Measurements from ENCODE around the gene NEDD4L.

The NEDD4L gene

DNA sequence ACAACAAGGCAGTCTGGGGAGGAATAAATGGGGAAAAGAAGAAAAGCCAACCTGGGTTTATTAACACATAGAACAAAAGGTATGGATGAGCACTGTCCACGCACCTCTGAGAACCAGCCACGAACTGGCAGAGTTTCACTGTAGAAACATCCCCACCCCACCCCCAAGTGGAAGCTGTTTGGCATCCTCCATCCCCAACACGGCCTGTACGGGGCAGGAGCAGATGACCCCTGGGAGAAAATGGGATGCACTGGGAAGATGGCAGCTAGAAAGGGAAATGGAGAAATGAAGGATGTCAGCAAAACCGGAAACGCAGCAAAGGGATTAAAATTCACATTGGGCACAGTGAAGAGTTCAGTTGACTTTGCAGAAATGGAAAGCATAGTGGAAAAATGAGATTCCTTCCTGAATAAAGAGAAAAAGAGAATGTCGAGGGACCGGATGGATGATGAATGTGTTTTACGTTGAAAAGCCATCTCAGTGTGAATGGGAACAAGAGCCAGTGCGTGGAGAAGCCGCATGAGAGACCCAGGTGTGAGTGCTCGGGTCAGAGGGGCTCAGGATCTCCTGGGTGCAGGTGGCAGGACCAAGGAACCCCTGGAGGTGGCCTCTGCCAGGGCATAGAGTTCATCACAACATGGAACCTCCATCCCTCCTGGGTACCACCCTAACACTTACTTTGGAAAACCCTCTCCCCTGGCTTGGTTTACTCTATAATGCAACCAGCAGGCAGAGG, 337.8 kb downstream of the NEDD4L start:
- ATAC-seq = no peak
- TF ChIP-seq RARB (CRISPR knock-in tag; IDR thresholded peaks at IDR 0.05) = no peak
- no peak for TF ChIP-seq ZNF8 (CRISPR knock-in tag; IDR thresholded peaks at IDR 0.05)
- no peak for TF ChIP-seq ZNF70 (CRISPR knock-in tag; IDR thresholded peaks at IDR 0.05)
- TF ChIP-seq POU6F1 (CRISPR knock-in tag; IDR thresholded peaks at IDR 0.05; ENCODE audit: borderline replicate concordance, low read depth) = no peak
- TF ChIP-seq ZFP3 (CRISPR knock-in tag; IDR thresholded peaks at IDR 0.05) = no peak

GRCh38 chr18:58382446-58382845, 338.4 kb downstream of the NEDD4L start:
- TF ChIP-seq, protein P1, sequence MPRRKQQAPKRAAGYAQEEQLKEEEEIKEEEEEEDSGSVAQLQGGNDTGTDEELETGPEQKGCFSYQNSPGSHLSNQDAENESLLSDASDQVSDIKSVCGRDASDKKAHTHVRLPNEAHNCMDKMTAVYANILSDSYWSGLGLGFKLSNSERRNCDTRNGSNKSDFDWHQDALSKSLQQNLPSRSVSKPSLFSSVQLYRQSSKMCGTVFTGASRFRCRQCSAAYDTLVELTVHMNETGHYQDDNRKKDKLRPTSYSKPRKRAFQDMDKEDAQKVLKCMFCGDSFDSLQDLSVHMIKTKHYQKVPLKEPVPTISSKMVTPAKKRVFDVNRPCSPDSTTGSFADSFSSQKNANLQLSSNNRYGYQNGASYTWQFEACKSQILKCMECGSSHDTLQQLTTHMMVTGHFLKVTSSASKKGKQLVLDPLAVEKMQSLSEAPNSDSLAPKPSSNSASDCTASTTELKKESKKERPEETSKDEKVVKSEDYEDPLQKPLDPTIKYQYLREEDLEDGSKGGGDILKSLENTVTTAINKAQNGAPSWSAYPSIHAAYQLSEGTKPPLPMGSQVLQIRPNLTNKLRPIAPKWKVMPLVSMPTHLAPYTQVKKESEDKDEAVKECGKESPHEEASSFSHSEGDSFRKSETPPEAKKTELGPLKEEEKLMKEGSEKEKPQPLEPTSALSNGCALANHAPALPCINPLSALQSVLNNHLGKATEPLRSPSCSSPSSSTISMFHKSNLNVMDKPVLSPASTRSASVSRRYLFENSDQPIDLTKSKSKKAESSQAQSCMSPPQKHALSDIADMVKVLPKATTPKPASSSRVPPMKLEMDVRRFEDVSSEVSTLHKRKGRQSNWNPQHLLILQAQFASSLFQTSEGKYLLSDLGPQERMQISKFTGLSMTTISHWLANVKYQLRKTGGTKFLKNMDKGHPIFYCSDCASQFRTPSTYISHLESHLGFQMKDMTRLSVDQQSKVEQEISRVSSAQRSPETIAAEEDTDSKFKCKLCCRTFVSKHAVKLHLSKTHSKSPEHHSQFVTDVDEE (CRISPR knock-in tag; IDR thresholded peaks at IDR 0.05) = no peak
- TF ChIP-seq ARNTL (CRISPR knock-in tag; IDR thresholded peaks at IDR 0.05; ENCODE audit: borderline replicate concordance, low read depth) (no peak), ZFP3 (CRISPR knock-in tag; IDR thresholded peaks at IDR 0.05) (no peak), ZFP30 (CRISPR knock-in tag; IDR thresholded peaks at IDR 0.05) (no peak), OSR1 (CRISPR knock-in tag; IDR thresholded peaks at IDR 0.05) (no peak), GLIS3 (CRISPR knock-in tag; IDR thresholded peaks at IDR 0.05) (no peak), BACH2 (CRISPR knock-in tag; IDR thresholded peaks at IDR 0.05; ENCODE audit: borderline replicate concordance) (no peak), PATZ1 (CRISPR knock-in tag; IDR thresholded peaks at IDR 0.05; ENCODE audit: borderline replicate concordance) (no peak), ZNF8 (CRISPR knock-in tag; IDR thresholded peaks at IDR 0.05) (no peak), CSDC2 (CRISPR knock-in tag; IDR thresholded peaks at IDR 0.05) (no peak), TCF4 (CRISPR knock-in tag; IDR thresholded peaks at IDR 0.05; ENCODE audit: borderline replicate concordance) (no peak), ZC3H10 (CRISPR knock-in tag; IDR thresholded peaks at IDR 0.05) (no peak)

GRCh38 chr18:58385472-58385871, 341.4 kb downstream of the NEDD4L start:
- no peak for ATAC-seq
- TF ChIP-seq OSR1 (CRISPR knock-in tag; IDR thresholded peaks at IDR 0.05) (no peak), ISL1 (CRISPR knock-in tag; IDR thresholded peaks at IDR 0.05) (no peak), CSRNP3 (CRISPR knock-in tag; IDR thresholded peaks at IDR 0.05) (no peak), PPARA (CRISPR knock-in tag; IDR thresholded peaks at IDR 0.05; ENCODE audit: borderline replicate concordance) (no peak), CSDC2 (CRISPR knock-in tag; IDR thresholded peaks at IDR 0.05) (no peak), BACH2 (CRISPR knock-in tag; IDR thresholded peaks at IDR 0.05; ENCODE audit: borderline replicate concordance) (no peak), PATZ1 (CRISPR knock-in tag; IDR thresholded peaks at IDR 0.05; ENCODE audit: borderline replicate concordance) (no peak), GLIS3 (CRISPR knock-in tag; IDR thresholded peaks at IDR 0.05) (no peak), ZNF565 (CRISPR knock-in tag; conservative IDR thresholded peaks at IDR 0.05; ENCODE audit: low read depth) (no peak), ZFP30 (CRISPR knock-in tag; IDR thresholded peaks at IDR 0.05) (no peak), ARNTL (CRISPR knock-in tag; IDR thresholded peaks at IDR 0.05; ENCODE audit: borderline replicate concordance, low read depth) (no peak), ZNF8 (CRISPR knock-in tag; IDR thresholded peaks at IDR 0.05) (no peak), ZFP3 (CRISPR knock-in tag; IDR thresholded peaks at IDR 0.05) (no peak)
- TF ChIP-seq, protein P1 (CRISPR knock-in tag; IDR thresholded peaks at IDR 0.05) = no peak

More at GRCh38 chr18:58382446-58382845, 338.4 kb downstream of the NEDD4L start:
- no peak for ATAC-seq
